Fibroblast of lung (primary cell): ENCODE results near the gene APOBEC3F.

Experiments
- EZH2 ChIP-seq: IDR thresholded peaks from 2 replicates; pipeline ENCODE4 v1.5.1; 2012; ENCODE audit warnings: low read length, control low read depth, mild to moderate bottlenecking; ENCODE audit errors: missing control alignments
- TF ChIP-seq, protein P1 (sequence below), 2 donors: IDR thresholded peaks in 1 of 2; conservative IDR thresholded peaks in 1 of 2; 1 replicate in 1 of 2; 2 replicates in 1 of 2; pipeline ENCODE4 v1.5.1; 2011 to 2012; ENCODE audit warnings: low read length in 2 of 2, control low read depth in 1 of 2, inconsistent platforms in 1 of 2, low read depth in 1 of 2, mild to moderate bottlenecking in 1 of 2

DNA sequence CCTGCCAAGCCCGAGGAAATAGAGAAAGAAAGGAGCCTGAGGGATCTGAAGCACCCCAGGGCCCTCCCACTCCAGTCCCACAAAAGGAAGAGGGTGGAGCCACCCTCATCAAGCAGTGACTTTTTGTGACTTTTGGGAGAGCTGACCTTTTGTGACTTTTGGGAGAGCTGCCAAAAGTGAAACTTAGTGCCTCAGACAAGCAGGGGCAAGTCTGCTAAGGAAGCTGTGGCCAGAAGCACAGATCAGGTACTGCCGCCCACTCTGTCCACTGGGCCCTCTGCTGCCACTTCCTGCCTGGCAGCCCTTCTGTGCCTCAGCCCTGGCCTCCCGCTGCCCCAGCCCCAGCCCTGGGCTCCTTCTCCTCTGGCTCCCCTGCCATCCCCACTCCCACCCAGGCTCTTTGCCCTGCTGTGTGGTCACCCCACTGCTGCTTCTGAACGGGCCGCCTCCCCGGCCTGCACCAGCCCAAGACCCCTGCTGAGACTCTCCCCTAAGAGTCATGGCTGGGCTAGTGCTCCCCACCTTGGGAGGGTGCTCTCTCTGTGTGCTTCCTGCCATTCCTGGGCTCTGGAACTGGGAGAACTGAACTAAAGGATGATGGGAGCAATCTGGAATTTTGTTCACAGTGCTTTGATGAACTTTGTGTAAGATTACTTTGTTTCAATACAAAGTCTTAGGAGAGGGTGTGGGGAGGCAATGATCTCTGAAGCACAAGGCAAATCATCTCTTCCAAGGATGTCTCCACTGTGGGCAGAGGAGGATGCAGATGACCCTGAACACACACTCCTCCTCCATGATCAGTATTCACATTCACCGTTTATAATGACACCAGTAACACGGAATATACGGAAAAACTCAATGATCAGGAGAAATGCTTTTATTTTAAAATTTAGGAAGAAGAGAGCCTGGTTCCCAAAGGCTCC is 56.7 kb downstream of the APOBEC3F start, which contains the start of gene APOBEC3H:
- TF ChIP-seq, protein P1, sequence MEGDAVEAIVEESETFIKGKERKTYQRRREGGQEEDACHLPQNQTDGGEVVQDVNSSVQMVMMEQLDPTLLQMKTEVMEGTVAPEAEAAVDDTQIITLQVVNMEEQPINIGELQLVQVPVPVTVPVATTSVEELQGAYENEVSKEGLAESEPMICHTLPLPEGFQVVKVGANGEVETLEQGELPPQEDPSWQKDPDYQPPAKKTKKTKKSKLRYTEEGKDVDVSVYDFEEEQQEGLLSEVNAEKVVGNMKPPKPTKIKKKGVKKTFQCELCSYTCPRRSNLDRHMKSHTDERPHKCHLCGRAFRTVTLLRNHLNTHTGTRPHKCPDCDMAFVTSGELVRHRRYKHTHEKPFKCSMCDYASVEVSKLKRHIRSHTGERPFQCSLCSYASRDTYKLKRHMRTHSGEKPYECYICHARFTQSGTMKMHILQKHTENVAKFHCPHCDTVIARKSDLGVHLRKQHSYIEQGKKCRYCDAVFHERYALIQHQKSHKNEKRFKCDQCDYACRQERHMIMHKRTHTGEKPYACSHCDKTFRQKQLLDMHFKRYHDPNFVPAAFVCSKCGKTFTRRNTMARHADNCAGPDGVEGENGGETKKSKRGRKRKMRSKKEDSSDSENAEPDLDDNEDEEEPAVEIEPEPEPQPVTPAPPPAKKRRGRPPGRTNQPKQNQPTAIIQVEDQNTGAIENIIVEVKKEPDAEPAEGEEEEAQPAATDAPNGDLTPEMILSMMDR (conservative IDR thresholded peaks at IDR 0.05 in 1 of 2, IDR thresholded peaks at IDR 0.05 in 1 of 2; ENCODE audit: low read depth in 1 of 2, low read length in 2 of 2) = no peak
- no peak for TF ChIP-seq EZH2
